Osteoblast (primary cell): Measurements from ENCODE around the gene PLGLB1. TPM values are rescaled to one million over a fixed set of nuclear protein-coding genes. Genes with fewer than 3 reads are reported as not detected.

ENCODE experiments used
- small RNA-seq: library from RNA; depleted of rRNA; stranded (forward); fragments of <200 nt; gene quantifications from one replicate; pipeline ENCODE3, GENCODE V24; 2012
- total RNA-seq: library from RNA; depleted of rRNA; stranded (reverse); fragments of >200 nt; gene quantifications from 2 replicates; pipeline ENCODE4 v1.2.3, GENCODE V29; 2012

Gene PLGLB1
- total RNA-seq, 1 donor: 1.8 TPM

Small RNA genes within 50 kb of the gene (small RNA-seq; reads per million reads assigned to genes)
- gene AC125232.1: not detected

Other genes with a start within 250 kb of the PLGLB1 start
- gene CD8A, start 230.9 kb downstream of the PLGLB1 start, total RNA-seq: not detected in 2 replicates
- not detected in 2 replicates for gene CD8B, start 160.0 kb downstream of the PLGLB1 start, total RNA-seq
- under 0.01 and 0.29 TPM in 2 replicates for gene RGPD1, start 79.7 kb downstream of the PLGLB1 start, total RNA-seq